Left ventricle myocardium inferior (tissue), 1 donor: Measurements from ENCODE around the gene KRT3. TPM values are rescaled to one million over a fixed set of nuclear protein-coding genes. Genes with fewer than 3 reads are reported as not detected.

ENCODE experiments used
- DNase-seq: peaks from one replicate; pipeline ENCODE4 v3.0.0-alpha.2; 2020
- H3K27ac ChIP-seq: fragments of 200-600 bp; replicated peaks from 2 replicates; pipeline ENCODE4 v1.8.0; 2021
- H3K27me3 ChIP-seq: fragments of 200-600 bp; 2 replicates; pipeline ENCODE4 v1.8.0; 2021; ENCODE audit warnings: low read depth
- H3K36me3 ChIP-seq: fragments of 200-600 bp; 2 replicates; pipeline ENCODE4 v1.8.0; 2021
- H3K4me1 ChIP-seq: fragments of 200-600 bp; 2 replicates; pipeline ENCODE4 v1.8.0; 2021
- H3K4me3 ChIP-seq: fragments of 200-600 bp; 2 replicates; pipeline ENCODE4 v1.8.0; 2021; ENCODE audit warnings: mild to moderate bottlenecking, moderate library complexity
- H3K9me3 ChIP-seq: fragments of 200-600 bp; replicated peaks from 2 replicates; pipeline ENCODE4 v1.8.0; 2021
- CTCF ChIP-seq: fragments of 200-600 bp; IDR thresholded peaks from 2 replicates; pipeline ENCODE4 v1.8.0; 2021; ENCODE audit warnings: antibody characterized with exemption, mild to moderate bottlenecking, borderline replicate concordance
- intact Hi-C: fragments of 100-400 bp; cut with micrococcal nuclease; formaldehyde crosslinking; loops from one replicate; pipeline ENCODE4 v1.11.0; 2022
- total RNA-seq: library from RNA; stranded (reverse); fragmentation: NEBNext Ultra II Directional; extraction: Animal tissue kit (Norgen Biotek cat#: 25700); gene quantifications from one replicate; pipeline ENCODE4 v1.2.1, GENCODE V29; 2021
- donor health status: DM: no; HTN: yes; CAD: no; lungs with severe emphysema.

The KRT3 gene
- total RNA-seq, 1 donor from 2014 or later = not detected

GRCh38 chr12:52788192-52788875 lies 7.6 kb downstream of the KRT3 start:
- TF ChIP-seq CTCF = no peak
- H3K4me1 ChIP-seq = no peaks in the 10 kb centered on the region
- peaks cover 89% of the 10 kb centered on the region for H3K27me3 ChIP-seq
- no peak overlapping the region for H3K4me3 ChIP-seq
- H3K27ac ChIP-seq = no peak overlapping the region
- intact Hi-C loops = no loop called here
- no peak for DNase-seq
- no peaks in the 10 kb centered on the region for H3K9me3 ChIP-seq
- H3K36me3 ChIP-seq = no peaks in the 10 kb centered on the region

GRCh38 chr12:52787324-52788191 lies 8.4 kb downstream of the KRT3 start:
- no peak overlapping the region for H3K4me3 ChIP-seq
- H3K9me3 ChIP-seq = no peaks in the 10 kb centered on the region
- no peaks in the 10 kb centered on the region for H3K4me1 ChIP-seq
- H3K36me3 ChIP-seq = no peaks in the 10 kb centered on the region
- peaks cover 85% of the 10 kb centered on the region for H3K27me3 ChIP-seq
- DNase-seq = no peak
- no peak for TF ChIP-seq CTCF
- intact Hi-C loops = no loop called here
- no peak overlapping the region for H3K27ac ChIP-seq

GRCh38 chr12:52784909-52785308 lies 11.0 kb downstream of the KRT3 start:
- H3K9me3 ChIP-seq = no peaks in the 10 kb centered on the region
- no peak for DNase-seq
- no peaks in the 10 kb centered on the region for H3K36me3 ChIP-seq
- H3K4me3 ChIP-seq = no peak overlapping the region
- H3K4me1 ChIP-seq = no peaks in the 10 kb centered on the region
- peaks cover 85% of the 10 kb centered on the region for H3K27me3 ChIP-seq
- H3K27ac ChIP-seq = no peak overlapping the region
- intact Hi-C loops = no loop called here
- no peak for TF ChIP-seq CTCF

GRCh38 chr12:52783563-52784316 lies 12.2 kb downstream of the KRT3 start:
- no peaks in the 10 kb centered on the region for H3K9me3 ChIP-seq
- no peaks in the 10 kb centered on the region for H3K36me3 ChIP-seq
- TF ChIP-seq CTCF = no peak
- intact Hi-C loops = no loop called here
- H3K4me1 ChIP-seq = no peaks in the 10 kb centered on the region
- no peak for DNase-seq
- no peak overlapping the region for H3K27ac ChIP-seq
- peaks cover 85% of the 10 kb centered on the region for H3K27me3 ChIP-seq
- no peak overlapping the region for H3K4me3 ChIP-seq

- TF ChIP-seq CTCF = no peak
- Histone ChIP-seq H3K27me3 (peaks cover 87% of the 10 kb centered on the region), H3K4me3 (no peak overlapping the region), H3K4me1 (no peaks in the 10 kb centered on the region), H3K36me3 (no peaks in the 10 kb centered on the region), H3K27ac (no peak overlapping the region), H3K9me3 (no peaks in the 10 kb centered on the region)
- intact Hi-C loops = no loop called here
- no peak for DNase-seq
Observed at GRCh38 chr12:52782502-52782901, 13.4 kb downstream of the KRT3 start.
